Ascending aorta (tissue), 2 donors: ENCODE data around the gene AGAP3. TPM values are rescaled to one million over a fixed set of nuclear protein-coding genes. Genes with fewer than 3 reads are reported as not detected.

Experiments
- DNase-seq, 2 donors: peaks; one replicate each; pipeline ENCODE4 v3.0.0-alpha.2; 2019; ENCODE audit warnings: low spot score in 2 of 2
- H3K27ac ChIP-seq, 2 donors: fragments of 200-600 bp; sonication (generic); one replicate each; pipeline ENCODE4 v1.5.1; 2016 to 2017; ENCODE audit warnings: mild to moderate bottlenecking in 1 of 2
- H3K27me3 ChIP-seq: fragments of 200-600 bp; sonication (generic); one replicate; pipeline ENCODE4 v1.5.1; 2017
- H3K36me3 ChIP-seq, 2 donors: fragments of 200-600 bp; sonication (generic); one replicate each; pipeline ENCODE4 v1.5.1; 2016
- H3K4me1 ChIP-seq, 2 donors: fragments of 200-600 bp; sonication (generic); one replicate each; pipeline ENCODE4 v1.5.1; 2016 to 2017; ENCODE audit warnings: mild to moderate bottlenecking in 1 of 2
- H3K4me3 ChIP-seq, 2 donors: fragments of 200-600 bp; sonication (generic); one replicate each; pipeline ENCODE4 v1.5.1; 2016 to 2017; ENCODE audit warnings: mild to moderate bottlenecking in 1 of 2
- H3K9me3 ChIP-seq, 2 donors: fragments of 200-600 bp; sonication (generic); one replicate each; pipeline ENCODE4 v1.5.1; 2016
- intact Hi-C: fragments of 100-400 bp; cut with DNase I; formaldehyde crosslinking; loops from one replicate; pipeline ENCODE4 v1.15.1; 2023
- total RNA-seq: library from RNA; depleted of rRNA; stranded (reverse); fragments of >200 nt; gene quantifications from one replicate; pipeline ENCODE4 v1.1.0, GENCODE V29; 2016
- TF ChIP-seq, protein P1 (sequence below), 3 experiments: fragments of 200-600 bp in 2 of 3; fragments of 450-650 bp in 1 of 3; sonication (generic) in 2 of 3; IDR thresholded peaks; one replicate each; pipeline ENCODE4 v1.5.1; 2016 to 2019; ENCODE audit warnings: antibody characterized with exemption in 3 of 3, mild to moderate bottlenecking in 1 of 3, moderate library complexity in 1 of 3

The AGAP3 gene
- total RNA-seq, 1 donor from 2014 or later: 82.6 TPM

DNA sequence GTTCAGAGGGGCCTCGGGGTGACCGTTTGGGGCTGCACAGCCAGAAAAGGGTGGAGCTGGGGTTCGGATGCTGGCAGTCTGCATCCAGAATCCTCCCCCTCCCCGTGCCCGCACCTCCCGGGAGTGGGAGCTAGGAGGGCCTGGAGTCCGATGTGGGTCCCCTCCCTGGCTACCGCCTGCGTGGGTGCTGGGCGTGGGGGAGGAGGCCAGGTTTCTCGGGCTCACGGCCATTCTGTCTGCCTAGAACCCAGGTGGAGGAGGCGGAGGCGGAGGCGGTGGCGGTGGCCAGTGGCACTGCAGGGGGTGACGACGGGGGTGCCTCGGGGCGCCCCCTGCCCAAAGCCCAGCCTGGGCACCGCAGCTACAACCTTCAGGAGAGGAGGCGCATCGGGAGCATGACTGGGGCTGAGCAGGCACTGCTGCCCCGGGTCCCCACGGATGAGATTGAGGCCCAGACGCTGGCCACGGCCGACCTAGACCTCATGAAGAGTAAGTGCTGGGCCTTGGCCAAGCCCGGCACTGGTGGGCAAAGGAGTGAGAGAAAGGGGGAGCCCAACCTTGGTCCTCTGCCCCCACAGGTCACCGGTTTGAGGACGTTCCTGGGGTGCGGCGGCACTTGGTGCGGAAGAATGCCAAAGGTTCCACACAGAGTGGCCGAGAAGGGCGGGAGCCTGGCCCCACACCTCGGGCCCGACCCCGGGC is 19.9 kb upstream of the AGAP3 start:
- Histone ChIP-seq H3K36me3 (peaks cover 69 to 73% of the 10 kb centered on the region in 2 donors), H3K4me1 (peaks cover 7 to 17% of the 10 kb centered on the region in 2 donors), H3K27ac (no peak overlapping the region), H3K4me3 (no peak overlapping the region), H3K9me3 (no peaks in the 10 kb centered on the region), H3K27me3 (no peaks in the 10 kb centered on the region)
- TF ChIP-seq, protein P1, sequence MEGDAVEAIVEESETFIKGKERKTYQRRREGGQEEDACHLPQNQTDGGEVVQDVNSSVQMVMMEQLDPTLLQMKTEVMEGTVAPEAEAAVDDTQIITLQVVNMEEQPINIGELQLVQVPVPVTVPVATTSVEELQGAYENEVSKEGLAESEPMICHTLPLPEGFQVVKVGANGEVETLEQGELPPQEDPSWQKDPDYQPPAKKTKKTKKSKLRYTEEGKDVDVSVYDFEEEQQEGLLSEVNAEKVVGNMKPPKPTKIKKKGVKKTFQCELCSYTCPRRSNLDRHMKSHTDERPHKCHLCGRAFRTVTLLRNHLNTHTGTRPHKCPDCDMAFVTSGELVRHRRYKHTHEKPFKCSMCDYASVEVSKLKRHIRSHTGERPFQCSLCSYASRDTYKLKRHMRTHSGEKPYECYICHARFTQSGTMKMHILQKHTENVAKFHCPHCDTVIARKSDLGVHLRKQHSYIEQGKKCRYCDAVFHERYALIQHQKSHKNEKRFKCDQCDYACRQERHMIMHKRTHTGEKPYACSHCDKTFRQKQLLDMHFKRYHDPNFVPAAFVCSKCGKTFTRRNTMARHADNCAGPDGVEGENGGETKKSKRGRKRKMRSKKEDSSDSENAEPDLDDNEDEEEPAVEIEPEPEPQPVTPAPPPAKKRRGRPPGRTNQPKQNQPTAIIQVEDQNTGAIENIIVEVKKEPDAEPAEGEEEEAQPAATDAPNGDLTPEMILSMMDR (IDR thresholded peaks at IDR 0.05): no peak
- no peak for DNase-seq
- intact Hi-C loops: no loop called here

DNA sequence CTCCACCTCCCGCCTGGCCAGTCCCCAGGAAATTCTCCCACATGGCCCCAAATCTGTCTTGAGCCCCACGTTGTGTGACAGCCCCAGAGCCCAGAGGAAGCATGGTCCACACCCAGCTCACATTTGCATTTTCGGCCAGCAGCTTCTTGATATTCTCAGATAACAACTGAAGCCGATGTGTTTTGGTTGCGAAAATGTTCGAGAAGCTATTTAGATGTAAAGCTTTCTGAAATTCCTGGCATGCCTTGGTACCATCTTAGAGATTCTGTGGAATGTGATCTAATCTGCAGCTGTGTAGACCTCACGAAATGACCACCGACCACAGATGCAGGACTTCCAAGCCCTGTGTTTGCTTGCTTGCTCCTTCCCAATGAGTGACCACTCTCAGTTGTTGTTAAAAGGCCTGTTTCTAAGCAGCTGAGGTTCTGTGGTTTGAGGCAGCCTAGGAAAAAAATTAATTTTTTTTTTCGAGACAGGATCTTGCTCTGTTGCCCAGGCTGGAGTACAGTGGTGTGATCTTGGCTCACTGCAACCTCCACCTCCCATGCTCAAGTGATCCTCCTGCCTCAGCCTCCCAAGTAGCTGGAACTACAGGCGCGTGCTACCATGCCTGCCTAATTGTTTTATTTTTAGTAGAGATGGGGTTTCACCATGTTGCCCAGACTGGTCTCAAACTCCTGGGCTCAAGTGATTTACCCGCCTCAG is 18.1 kb upstream of the AGAP3 start:
- intact Hi-C loops: no loop called here
- peaks cover 84 to 91% of the 10 kb centered on the region in 2 donors for H3K36me3 ChIP-seq
- TF ChIP-seq, protein P1 (IDR thresholded peaks at IDR 0.05): no peak
- no peaks in the 10 kb centered on the region for H3K4me1 ChIP-seq
- no peak overlapping the region for H3K4me3 ChIP-seq
- H3K27ac ChIP-seq: no peak overlapping the region
- no peaks in the 10 kb centered on the region for H3K9me3 ChIP-seq
- no peaks in the 10 kb centered on the region for H3K27me3 ChIP-seq
- DNase-seq: no peak

DNA sequence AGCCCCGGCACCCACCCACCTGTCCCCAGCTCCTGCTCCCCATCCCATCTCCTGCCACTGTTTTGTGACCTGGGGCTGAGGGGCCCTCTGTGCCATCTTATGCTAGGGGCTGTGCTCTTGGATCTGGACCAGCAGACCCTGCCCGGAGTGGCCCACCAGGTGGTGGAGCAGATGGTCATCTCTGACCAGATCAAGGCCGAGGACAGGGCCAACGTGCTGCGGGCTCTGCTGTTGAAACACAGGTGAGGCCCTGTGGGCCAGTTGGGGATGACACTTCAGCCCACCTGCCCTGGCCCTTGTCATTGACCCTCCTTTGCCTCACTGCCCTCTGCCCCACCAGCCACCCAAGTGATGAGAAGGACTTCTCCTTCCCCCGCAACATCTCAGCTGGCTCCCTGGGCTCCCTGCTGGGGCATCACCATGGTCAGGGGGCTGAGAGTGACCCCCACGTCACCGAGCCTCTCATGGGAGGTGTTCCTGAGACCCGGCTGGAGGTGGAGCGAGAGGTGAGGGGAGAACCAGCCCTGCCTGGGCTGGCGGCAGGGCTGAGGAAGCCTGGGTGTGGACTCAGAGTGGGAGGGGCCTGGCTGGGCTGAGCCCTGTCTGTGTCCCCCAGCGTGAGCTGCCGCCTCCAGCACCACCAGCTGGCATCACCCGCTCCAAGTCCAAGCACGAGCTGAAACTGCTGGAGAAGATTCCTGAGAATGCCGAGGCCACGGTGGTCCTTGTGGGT is 16.3 kb upstream of the AGAP3 start:
- no peak overlapping the region for H3K27ac ChIP-seq
- no peaks in the 10 kb centered on the region for H3K4me1 ChIP-seq
- H3K9me3 ChIP-seq: no peaks in the 10 kb centered on the region
- peaks cover 90 to 100% of the 10 kb centered on the region in 2 donors for H3K36me3 ChIP-seq
- H3K4me3 ChIP-seq: no peak overlapping the region
- no peak for DNase-seq
- intact Hi-C loops: no loop called here
- TF ChIP-seq, protein P1 (IDR thresholded peaks at IDR 0.05): no peak
- H3K27me3 ChIP-seq: no peaks in the 10 kb centered on the region

DNA sequence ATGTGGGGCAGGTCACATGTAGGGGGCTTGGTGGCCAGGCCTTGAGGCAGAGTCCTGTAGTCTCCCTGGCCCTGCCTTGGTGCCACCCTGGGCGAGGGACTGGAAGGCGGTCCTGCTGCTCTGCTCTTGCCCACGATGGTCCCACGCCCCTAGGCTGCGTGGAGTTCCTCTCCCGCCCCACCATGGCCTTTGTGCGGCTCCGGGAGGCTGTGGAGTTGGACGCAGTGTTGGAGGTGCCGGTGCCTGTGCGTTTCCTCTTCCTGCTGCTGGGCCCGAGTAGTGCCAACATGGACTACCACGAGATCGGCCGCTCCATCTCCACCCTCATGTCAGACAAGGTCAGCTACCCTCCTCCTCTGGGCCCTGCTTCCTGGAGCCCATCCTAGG is 15.7 kb upstream of the AGAP3 start:
- intact Hi-C loops: no loop called here
- H3K4me3 ChIP-seq: no peak overlapping the region
- TF ChIP-seq, protein P1 (IDR thresholded peaks at IDR 0.05): no peak
- no peaks in the 10 kb centered on the region for H3K9me3 ChIP-seq
- no peaks in the 10 kb centered on the region for H3K27me3 ChIP-seq
- no peak overlapping the region for H3K27ac ChIP-seq
- no peak for DNase-seq
- peaks cover 88 to 100% of the 10 kb centered on the region in 2 donors for H3K36me3 ChIP-seq
- no peaks in the 10 kb centered on the region for H3K4me1 ChIP-seq

DNA sequence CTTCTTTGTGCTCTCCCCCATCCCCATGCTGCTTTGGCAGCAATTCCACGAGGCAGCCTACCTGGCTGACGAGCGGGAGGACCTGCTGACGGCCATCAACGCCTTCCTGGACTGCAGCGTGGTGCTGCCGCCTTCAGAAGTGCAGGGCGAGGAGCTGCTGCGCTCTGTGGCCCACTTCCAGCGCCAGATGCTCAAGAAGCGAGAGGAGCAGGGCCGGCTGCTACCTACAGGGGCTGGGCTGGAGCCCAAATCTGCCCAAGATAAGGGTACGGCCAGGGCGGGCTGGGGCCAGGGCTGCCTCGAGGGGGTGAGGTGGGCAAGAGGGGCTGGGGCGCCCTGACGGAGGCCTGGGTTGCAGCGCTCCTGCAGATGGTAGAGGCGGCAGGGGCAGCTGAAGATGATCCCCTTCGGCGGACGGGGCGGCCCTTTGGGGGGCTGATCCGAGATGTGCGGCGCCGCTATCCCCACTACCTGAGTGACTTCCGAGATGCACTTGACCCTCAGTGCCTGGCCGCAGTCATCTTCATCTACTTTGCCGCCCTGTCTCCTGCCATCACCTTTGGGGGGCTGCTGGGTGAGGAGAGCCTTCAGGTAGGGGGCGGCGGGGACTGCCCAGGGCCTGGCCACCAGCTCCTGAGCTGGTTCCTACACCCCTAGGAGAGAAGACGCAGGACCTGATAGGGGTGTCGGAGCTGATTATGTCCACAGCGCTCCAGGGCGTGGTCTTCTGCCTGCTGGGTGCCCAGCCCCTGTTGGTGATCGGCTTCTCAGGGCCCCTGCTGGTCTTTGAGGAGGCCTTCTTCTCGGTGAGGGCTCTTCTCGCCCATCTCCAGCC is 15.0 kb upstream of the AGAP3 start:
- intact Hi-C loops: no loop called here
- peaks cover 91 to 100% of the 10 kb centered on the region in 2 donors for H3K36me3 ChIP-seq

More for the DNA sequence above, 15.0 kb upstream of the AGAP3 start:
- no peaks in the 10 kb centered on the region for H3K9me3 ChIP-seq
- no peak overlapping the region for H3K27ac ChIP-seq
- no peak overlapping the region for H3K4me3 ChIP-seq
- TF ChIP-seq, protein P1 (IDR thresholded peaks at IDR 0.05): no peak
- DNase-seq: no peak
- no peaks in the 10 kb centered on the region for H3K27me3 ChIP-seq
- no peaks in the 10 kb centered on the region for H3K4me1 ChIP-seq
